GM23248 (cell line): ENCODE data around the gene EXD3.
A peak's percentile ranks its signal among the peaks of the same experiment; 100 is the strongest.

Experiments
- EZH2 ChIP-seq: fragments of 200-600 bp; sonication (generic); IDR thresholded peaks from 2 replicates; pipeline ENCODE4 v1.6.1; 2018; ENCODE audit warnings: antibody characterized with exemption, mild to moderate bottlenecking; ENCODE audit not compliant: insufficient read depth, poor library complexity, severe bottlenecking
- EZH2phosphoT487 ChIP-seq: fragments of 200-600 bp; sonication (generic); IDR thresholded peaks from 2 replicates; pipeline ENCODE4 v1.6.1; 2018; ENCODE audit warnings: antibody characterized with exemption, moderate library complexity, mild to moderate bottlenecking, low read depth; ENCODE audit not compliant: insufficient read depth

DNA sequence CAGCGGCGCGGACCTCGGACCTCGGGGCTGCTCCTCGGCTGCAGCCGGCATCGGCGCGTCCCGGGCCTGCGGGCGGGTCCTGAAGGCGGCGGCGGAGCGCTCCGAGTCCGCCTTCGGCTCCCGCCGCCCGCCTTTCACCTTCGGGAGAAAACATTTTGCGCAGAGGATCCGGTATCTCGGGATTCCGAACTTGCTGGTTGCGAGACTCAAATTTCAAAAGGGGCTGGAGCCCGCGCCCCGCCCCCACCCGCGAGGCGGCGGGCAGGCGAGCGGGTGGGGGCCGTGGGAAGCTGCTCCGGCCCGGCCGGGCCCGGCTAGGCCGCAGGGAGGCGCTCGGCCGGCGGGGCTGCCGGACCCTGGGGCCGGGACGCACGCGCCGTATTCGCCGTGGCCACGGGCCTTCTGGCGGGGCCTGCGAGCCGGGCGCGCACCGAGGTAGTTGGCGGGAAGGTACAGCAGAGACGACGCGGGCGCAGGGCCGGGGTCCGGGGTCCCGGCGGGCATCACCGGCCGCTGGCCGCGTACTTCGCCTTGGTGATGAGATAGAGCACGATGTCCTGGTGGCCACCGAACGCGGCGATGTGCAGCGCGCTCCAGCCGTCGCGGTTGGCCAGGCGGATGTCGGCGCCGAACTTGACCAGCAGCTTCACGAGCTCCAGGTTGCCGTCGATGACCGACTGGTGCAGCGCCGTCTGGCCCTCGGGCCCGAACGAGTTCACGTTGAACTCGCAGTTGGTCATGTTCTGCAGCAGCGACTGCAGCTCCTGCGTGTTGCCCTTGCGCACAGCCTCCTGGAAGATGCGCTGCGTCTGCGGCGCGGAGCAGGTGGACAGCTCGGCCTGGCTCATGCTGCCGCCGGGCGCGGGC, 121.6 kb downstream of the EXD3 start:
- TF ChIP-seq EZH2 = no peak
- 0 out of 2 replicates have a peak, but pooled peaks have one; percentile 32 for TF ChIP-seq EZH2phosphoT487
